Measurements from ENCODE around the gene OR2L3. TPM values are rescaled to one million over a fixed set of nuclear protein-coding genes. Genes with fewer than 3 reads are reported as not detected.

Gene OR2L3
- total RNA-seq, 4 donors from 2014 or later: not detected

- TF ChIP-seq CTCF (IDR thresholded peaks at IDR 0.05; ENCODE audit: low read depth): no peak
Measured at GRCh38 chr1:248029770-248030169, 16.9 kb upstream of the OR2L3 start, which contains the start of gene OR2L2. Gene OR2L2, plus strand, starts transcription at chr1:248030070. Its CDS starts 8,198 bp downstream, at chr1:248038268.

- TF ChIP-seq CTCF (IDR thresholded peaks at IDR 0.05; ENCODE audit: low read depth): no peak
Measured at GRCh38 chr1:248045209-248045608, 1.4 kb upstream of the OR2L3 start.

GRCh38 chr1:248047008-248047407 is 372 bp downstream of the OR2L3 start:
- no peak for TF ChIP-seq CTCF (IDR thresholded peaks at IDR 0.05; ENCODE audit: low read depth)

GRCh38 chr1:248054671-248055070 is 8.0 kb downstream of the OR2L3 start:
- TF ChIP-seq CTCF (IDR thresholded peaks at IDR 0.05; ENCODE audit: low read depth): no peak

GRCh38 chr1:248055261-248055660 is 8.6 kb downstream of the OR2L3 start:
- TF ChIP-seq CTCF (IDR thresholded peaks at IDR 0.05; ENCODE audit: low read depth): no peak

- no peak for TF ChIP-seq CTCF (IDR thresholded peaks at IDR 0.05; ENCODE audit: low read depth)
Measured at GRCh38 chr1:248065071-248065470, 18.4 kb downstream of the OR2L3 start.

- no peak for TF ChIP-seq CTCF (IDR thresholded peaks at IDR 0.05; ENCODE audit: low read depth)
Measured at GRCh38 chr1:248065604-248066003, 19.0 kb downstream of the OR2L3 start.
